ENCODE measurements around the gene CYP2B6.
"Not testable (repeated sequence)": the region's sequence is repeated elsewhere in the genome, so short reads cannot be mapped to it uniquely, and the experiment has no call there.

The CYP2B6 gene

GRCh38 chr19:40968065-40968464, 23.0 kb upstream of the CYP2B6 start:
- H3K9ac ChIP-seq (ENCODE audit: low read depth, low read length); H3K9me3 ChIP-seq (ENCODE audit: control insufficient read depth, insufficient read depth, low read length): not testable (repeated sequence)

GRCh38 chr19:40969721-40970120, 21.4 kb upstream of the CYP2B6 start:
- not testable (repeated sequence) for H3K9me3 ChIP-seq (ENCODE audit: control insufficient read depth, insufficient read depth, low read length); H3K9ac ChIP-seq (ENCODE audit: low read depth, low read length); H3K4me1 ChIP-seq (ENCODE audit: insufficient read depth, low read length); H3K36me3 ChIP-seq (ENCODE audit: insufficient read depth, low read length)

More at GRCh38 chr19:40968065-40968464, 23.0 kb upstream of the CYP2B6 start:
- H3K36me3 ChIP-seq (ENCODE audit: insufficient read depth, low read length); H3K4me1 ChIP-seq (ENCODE audit: insufficient read depth, low read length): not testable (repeated sequence)

GRCh38 chr19:40970396-40971345, 20.4 kb upstream of the CYP2B6 start:
- not testable (repeated sequence) for H3K9ac ChIP-seq (ENCODE audit: low read depth, low read length); H3K4me1 ChIP-seq (ENCODE audit: insufficient read depth, low read length)

GRCh38 chr19:40974633-40975037, 16.4 kb upstream of the CYP2B6 start:
- no peaks in the 10 kb centered on the region for H3K9me3 ChIP-seq (ENCODE audit: control insufficient read depth, insufficient read depth, low read length)
- no peaks in the 10 kb centered on the region for H3K36me3 ChIP-seq (ENCODE audit: insufficient read depth, low read length)
- H3K9ac ChIP-seq (ENCODE audit: low read depth, low read length): no peak overlapping the region
- H3K4me1 ChIP-seq (ENCODE audit: insufficient read depth, low read length): no peaks in the 10 kb centered on the region

More at GRCh38 chr19:40970396-40971345, 20.4 kb upstream of the CYP2B6 start:
- H3K9me3 ChIP-seq (ENCODE audit: control insufficient read depth, insufficient read depth, low read length); H3K36me3 ChIP-seq (ENCODE audit: insufficient read depth, low read length): not testable (repeated sequence)

- no peaks in the 10 kb centered on the region for H3K36me3 ChIP-seq (ENCODE audit: insufficient read depth, low read length)
Measured at GRCh38 chr19:40976134-40976533, 14.9 kb upstream of the CYP2B6 start.

GRCh38 chr19:40976724-40977123, 14.4 kb upstream of the CYP2B6 start:
- H3K4me1 ChIP-seq (ENCODE audit: insufficient read depth, low read length): peaks cover 14% of the 10 kb centered on the region
- no peaks in the 10 kb centered on the region for H3K9me3 ChIP-seq (ENCODE audit: control insufficient read depth, insufficient read depth, low read length)
- no peak overlapping the region for H3K9ac ChIP-seq (ENCODE audit: low read depth, low read length)
- no peaks in the 10 kb centered on the region for H3K36me3 ChIP-seq (ENCODE audit: insufficient read depth, low read length)

More at GRCh38 chr19:40976134-40976533, 14.9 kb upstream of the CYP2B6 start:
- Histone ChIP-seq H3K9me3 (ENCODE audit: control insufficient read depth, insufficient read depth, low read length) (no peaks in the 10 kb centered on the region), H3K9ac (ENCODE audit: low read depth, low read length) (no peak overlapping the region), H3K4me1 (ENCODE audit: insufficient read depth, low read length) (peaks cover 9% of the 10 kb centered on the region)

- H3K36me3 ChIP-seq (ENCODE audit: insufficient read depth, low read length); H3K9ac ChIP-seq (ENCODE audit: low read depth, low read length); H3K9me3 ChIP-seq (ENCODE audit: control insufficient read depth, insufficient read depth, low read length): not testable (repeated sequence)
- H3K4me1 ChIP-seq (ENCODE audit: insufficient read depth, low read length): peaks cover 33% of the 10 kb centered on the region
Measured at GRCh38 chr19:40979759-40980158, 11.3 kb upstream of the CYP2B6 start.

GRCh38 chr19:40980743-40981442, 10.2 kb upstream of the CYP2B6 start:
- not testable (repeated sequence) for H3K9ac ChIP-seq (ENCODE audit: low read depth, low read length); H3K9me3 ChIP-seq (ENCODE audit: control insufficient read depth, insufficient read depth, low read length); H3K36me3 ChIP-seq (ENCODE audit: insufficient read depth, low read length)
- H3K4me1 ChIP-seq (ENCODE audit: insufficient read depth, low read length): peaks cover 33% of the 10 kb centered on the region

GRCh38 chr19:40981591-40981990, 9.5 kb upstream of the CYP2B6 start:
- H3K9me3 ChIP-seq (ENCODE audit: control insufficient read depth, insufficient read depth, low read length): no peaks in the 10 kb centered on the region
- H3K4me1 ChIP-seq (ENCODE audit: insufficient read depth, low read length): peaks cover 33% of the 10 kb centered on the region
- H3K36me3 ChIP-seq (ENCODE audit: insufficient read depth, low read length): no peaks in the 10 kb centered on the region
- H3K9ac ChIP-seq (ENCODE audit: low read depth, low read length): no peak overlapping the region

- Histone ChIP-seq H3K4me1 (ENCODE audit: insufficient read depth, low read length) (peaks cover 33% of the 10 kb centered on the region), H3K36me3 (ENCODE audit: insufficient read depth, low read length) (no peaks in the 10 kb centered on the region), H3K9me3 (ENCODE audit: control insufficient read depth, insufficient read depth, low read length) (no peaks in the 10 kb centered on the region; the same call in 1 of the 2 replicates), H3K9ac (ENCODE audit: low read depth, low read length) (no peak overlapping the region)
Measured at GRCh38 chr19:40982594-40983101, 8.4 kb upstream of the CYP2B6 start.

- no peaks in the 10 kb centered on the region for H3K4me1 ChIP-seq (ENCODE audit: insufficient read depth, low read length)
Measured at GRCh38 chr19:40989453-40989852, 1.6 kb upstream of the CYP2B6 start.

GRCh38 chr19:40995355-40995754, 4.3 kb downstream of the CYP2B6 start:
- Histone ChIP-seq H3K9me3 (ENCODE audit: control insufficient read depth, insufficient read depth, low read length) (no peaks in the 10 kb centered on the region), H3K9ac (ENCODE audit: low read depth, low read length) (no peak overlapping the region), H3K36me3 (ENCODE audit: insufficient read depth, low read length) (no peaks in the 10 kb centered on the region), H3K4me1 (ENCODE audit: insufficient read depth, low read length) (no peaks in the 10 kb centered on the region)

More at GRCh38 chr19:40989453-40989852, 1.6 kb upstream of the CYP2B6 start:
- Histone ChIP-seq H3K9me3 (ENCODE audit: control insufficient read depth, insufficient read depth, low read length) (no peaks in the 10 kb centered on the region; the same call in 1 of the 2 replicates), H3K36me3 (ENCODE audit: insufficient read depth, low read length) (no peaks in the 10 kb centered on the region), H3K9ac (ENCODE audit: low read depth, low read length) (no peak overlapping the region)

- H3K9me3 ChIP-seq (ENCODE audit: control insufficient read depth, insufficient read depth, low read length); H3K9ac ChIP-seq (ENCODE audit: low read depth, low read length); H3K4me1 ChIP-seq (ENCODE audit: insufficient read depth, low read length); H3K36me3 ChIP-seq (ENCODE audit: insufficient read depth, low read length): not testable (repeated sequence)
Measured at GRCh38 chr19:40999018-40999417, 7.9 kb downstream of the CYP2B6 start.

GRCh38 chr19:41000310-41000737, 9.2 kb downstream of the CYP2B6 start:
- Histone ChIP-seq H3K9me3 (ENCODE audit: control insufficient read depth, insufficient read depth, low read length) (no peaks in the 10 kb centered on the region), H3K4me1 (ENCODE audit: insufficient read depth, low read length) (peaks cover 6% of the 10 kb centered on the region), H3K9ac (ENCODE audit: low read depth, low read length) (no peak overlapping the region), H3K36me3 (ENCODE audit: insufficient read depth, low read length) (no peaks in the 10 kb centered on the region)
